Astrocyte of the hippocampus (primary cell): ENCODE data around the gene PPM1M.
A peak's percentile ranks its signal among the peaks of the same experiment; 100 is the strongest.

ENCODE experiments used
- DNase-seq: peaks from one replicate; pipeline ENCODE4 v3.0.0; 2011; ENCODE audit warnings: low read depth, low spot score

PPM1M gene

DNA sequence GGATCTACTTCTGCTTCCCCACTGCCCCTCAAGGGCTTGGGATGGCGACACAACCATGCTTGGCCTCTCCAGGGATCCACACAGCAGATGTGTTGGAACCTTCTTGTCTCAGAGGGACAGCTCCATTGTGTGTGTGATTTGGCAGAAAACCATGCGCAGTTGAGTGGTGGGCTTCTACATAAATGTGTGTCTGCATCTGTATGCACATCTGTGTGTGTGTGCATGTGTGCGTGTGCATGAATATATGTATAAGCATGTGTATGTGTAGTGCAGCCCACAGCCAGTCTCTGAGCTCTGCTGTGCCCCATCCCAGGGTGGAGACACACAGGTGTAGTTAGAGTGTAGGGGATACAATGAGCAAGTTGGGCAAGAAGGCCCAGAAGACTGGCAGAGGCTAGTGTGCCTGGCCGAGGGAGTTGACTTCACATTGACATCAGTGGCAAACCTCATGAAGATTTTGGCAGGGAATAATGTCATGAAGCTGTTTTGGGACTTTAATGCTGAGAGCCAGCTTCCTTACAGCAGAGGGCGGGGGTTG lies 50.2 kb downstream of the PPM1M start:
- DNase-seq: no peak

GRCh38 chr3:52297242-52298148 lies 51.9 kb downstream of the PPM1M start:
- no peak for DNase-seq

- peak; percentile 77 for DNase-seq
These were observed 52.9 kb downstream of the PPM1M start for GRCh38 chr3:52298149-52299098.

DNA sequence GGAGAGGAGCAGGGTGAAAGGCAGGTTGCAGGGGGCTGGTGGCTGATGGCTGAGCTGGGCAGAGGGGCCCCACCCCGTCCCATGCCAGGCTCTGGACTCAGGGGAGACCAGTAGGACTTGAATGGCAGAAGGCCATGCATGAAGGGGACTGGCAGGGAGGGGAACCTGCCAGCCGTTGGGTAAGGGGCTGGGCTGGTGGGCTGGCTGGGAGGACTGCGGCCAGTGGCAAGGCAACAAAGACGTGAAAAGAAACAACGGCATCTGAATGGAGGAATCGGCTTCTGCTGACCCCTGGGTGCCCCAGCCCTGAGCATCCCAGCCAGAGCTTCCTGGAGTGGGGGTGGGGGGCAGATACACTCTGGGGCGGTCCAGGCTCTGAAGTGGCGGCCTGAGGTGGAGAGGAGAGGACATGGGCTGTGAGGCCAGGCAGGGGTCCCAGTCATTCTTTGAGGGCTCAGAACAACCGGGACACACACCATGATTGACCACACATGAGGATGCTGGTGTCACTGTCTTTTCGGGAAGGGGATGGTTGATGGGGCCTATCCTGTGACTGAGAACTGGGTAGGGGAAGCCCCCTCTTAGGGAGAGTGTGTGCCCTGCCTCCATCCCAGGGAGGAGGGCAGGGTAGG lies 53.8 kb downstream of the PPM1M start:
- DNase-seq: peak; percentile 15
